HEK293 (cell line): ENCODE data around the gene CDH24.

Source experiments
- CTCF ChIA-PET: fragments of 350-600 bp; formaldehyde crosslinking; extraction: SDS; loops from one replicate; lab custom pipeline; 2021; ENCODE audit warnings: antibody characterized with exemption; lab: Yijun Ruan, JAX
- POLR2A ChIA-PET: fragments of 300-600 bp; formaldehyde crosslinking; extraction: SDS; loops from one replicate; lab custom pipeline; 2020; ENCODE audit warnings: antibody characterized with exemption, inconsistent platforms; lab: Yijun Ruan, JAX
- H3K27ac ChIP-seq: fragments of 200-500 bp; sonication (Bioruptor generic); 2 replicates; pipeline ENCODE4 v1.5.1; 2014; ENCODE audit warnings: low read depth, low read length, control low read depth, inconsistent platforms; ENCODE audit errors: extremely low read depth
- H3K36me3 ChIP-seq, 2 experiments: fragments of 200-500 bp in 1 of 2; sonication (Bioruptor generic) in 1 of 2; 1 replicate in 1 of 2; 2 replicates in 1 of 2; pipeline ENCODE4 v1.5.1; 2014 to 2017; ENCODE audit warnings: inconsistent platforms in 2 of 2, low read length in 2 of 2; ENCODE audit not compliant: control insufficient read depth in 2 of 2, insufficient read depth in 1 of 2
- H3K4me1 ChIP-seq: fragments of 200-500 bp; sonication (Bioruptor generic); 2 replicates; pipeline ENCODE4 v1.5.1; 2014; ENCODE audit warnings: mild to moderate bottlenecking, low read length, inconsistent platforms; ENCODE audit not compliant: control insufficient read depth, insufficient read depth
- H3K4me3 ChIP-seq: 2 replicates; pipeline ENCODE4 v1.5.1; 2011; ENCODE audit warnings: low read depth, mild to moderate bottlenecking, control low read depth, low read length, moderate library complexity
- H3K9me3 ChIP-seq: fragments of 200-500 bp; sonication (Bioruptor generic); 2 replicates; pipeline ENCODE4 v1.5.1; 2014; ENCODE audit warnings: low read depth, low read length, inconsistent platforms; ENCODE audit not compliant: control insufficient read depth, insufficient read depth
- BCL11A ChIP-seq: fragments of 450-650 bp; formaldehyde crosslinking; IDR thresholded peaks from 2 replicates; pipeline ENCODE4 v1.5.1; 2016; ENCODE audit warnings: low read depth, missing biosample characterization, missing genetic modification characterization
- IKZF3 ChIP-seq: fragments of 450-650 bp; IDR thresholded peaks from 2 replicates; pipeline ENCODE4 v1.5.0; 2018; ENCODE audit warnings: missing biosample characterization, mild to moderate bottlenecking, missing genetic modification characterization, moderate library complexity
- SCRT1 ChIP-seq: fragments of 450-650 bp; formaldehyde crosslinking; IDR thresholded peaks from 2 replicates; pipeline ENCODE4 v1.5.1; 2016; ENCODE audit warnings: missing biosample characterization, missing genetic modification characterization, borderline replicate concordance
- SCRT2 ChIP-seq: fragments of 450-650 bp; formaldehyde crosslinking; IDR thresholded peaks from 2 replicates; pipeline ENCODE4 v1.5.1; 2016; ENCODE audit warnings: missing biosample characterization, missing genetic modification characterization
- YY2 ChIP-seq: fragments of 450-650 bp; formaldehyde crosslinking; IDR thresholded peaks from 2 replicates; pipeline ENCODE4 v1.5.1; 2016; ENCODE audit warnings: missing biosample characterization, missing genetic modification characterization
- ZEB2 ChIP-seq: fragments of 450-650 bp; formaldehyde crosslinking; IDR thresholded peaks from 2 replicates; pipeline ENCODE4 v1.5.1; 2016; ENCODE audit warnings: missing biosample characterization, missing genetic modification characterization
- ZNF16 ChIP-seq: fragments of 450-650 bp; formaldehyde crosslinking; IDR thresholded peaks from 2 replicates; pipeline ENCODE4 v1.5.1; 2016; ENCODE audit warnings: low read depth, missing biosample characterization, missing genetic modification characterization
- ZNF184 ChIP-seq: fragments of 450-650 bp; IDR thresholded peaks from 2 replicates; pipeline ENCODE4 v1.5.1; 2018; ENCODE audit warnings: missing biosample characterization, mild to moderate bottlenecking, missing genetic modification characterization
- ZNF2 ChIP-seq: fragments of 450-650 bp; formaldehyde crosslinking; IDR thresholded peaks from 2 replicates; pipeline ENCODE4 v1.5.1; 2016; ENCODE audit warnings: missing biosample characterization, missing genetic modification characterization
- ZNF214 ChIP-seq: fragments of 450-650 bp; formaldehyde crosslinking; IDR thresholded peaks from 2 replicates; pipeline ENCODE4 v1.5.1; 2017; ENCODE audit warnings: missing biosample characterization, mild to moderate bottlenecking, missing genetic modification characterization, borderline replicate concordance
- ZNF266 ChIP-seq: fragments of 450-650 bp; formaldehyde crosslinking; IDR thresholded peaks from 2 replicates; pipeline ENCODE4 v1.5.1; 2016; ENCODE audit warnings: missing biosample characterization, missing genetic modification characterization, low read depth
- ZNF530 ChIP-seq: fragments of 450-650 bp; formaldehyde crosslinking; IDR thresholded peaks from 2 replicates; pipeline ENCODE4 v1.5.1; 2016; ENCODE audit warnings: low read depth, missing biosample characterization, missing genetic modification characterization
- ZNF600 ChIP-seq: fragments of 450-650 bp; formaldehyde crosslinking; IDR thresholded peaks from 2 replicates; pipeline ENCODE4 v1.5.1; 2016; ENCODE audit warnings: missing biosample characterization, missing genetic modification characterization
- ZNF621 ChIP-seq: fragments of 450-650 bp; formaldehyde crosslinking; IDR thresholded peaks from 2 replicates; pipeline ENCODE4 v1.5.1; 2017; ENCODE audit warnings: missing biosample characterization, missing genetic modification characterization
- ZNF623 ChIP-seq: fragments of 450-650 bp; formaldehyde crosslinking; IDR thresholded peaks from 2 replicates; pipeline ENCODE4 v1.5.1; 2016; ENCODE audit warnings: missing biosample characterization, missing genetic modification characterization
- ZNF707 ChIP-seq: fragments of 450-650 bp; formaldehyde crosslinking; IDR thresholded peaks from 2 replicates; pipeline ENCODE4 v1.5.1; 2016; ENCODE audit warnings: missing biosample characterization, missing genetic modification characterization
- ZNF768 ChIP-seq: fragments of 450-650 bp; formaldehyde crosslinking; IDR thresholded peaks from 2 replicates; pipeline ENCODE4 v1.5.1; 2018; ENCODE audit warnings: missing biosample characterization, mild to moderate bottlenecking, missing genetic modification characterization
- TF ChIP-seq, protein P1 (sequence below): fragments of 450-650 bp; formaldehyde crosslinking; IDR thresholded peaks from 2 replicates; pipeline ENCODE4 v1.5.1; 2016; ENCODE audit warnings: missing biosample characterization, missing genetic modification characterization, borderline replicate concordance
- TF ChIP-seq, protein P2 (sequence below): fragments of 450-650 bp; formaldehyde crosslinking; IDR thresholded peaks from 2 replicates; pipeline ENCODE4 v1.5.1; 2016; ENCODE audit warnings: missing biosample characterization, missing genetic modification characterization
- TF ChIP-seq, protein P3 (sequence below): fragments of 450-650 bp; formaldehyde crosslinking; IDR thresholded peaks from 2 replicates; pipeline ENCODE4 v1.5.1; 2016; ENCODE audit warnings: missing biosample characterization, missing genetic modification characterization
- TF ChIP-seq, protein P4 (sequence below): fragments of 450-650 bp; formaldehyde crosslinking; IDR thresholded peaks from 2 replicates; pipeline ENCODE4 v1.5.0; 2017; ENCODE audit warnings: missing biosample characterization, missing genetic modification characterization, borderline replicate concordance
- TF ChIP-seq, protein P5 (sequence below): fragments of 450-650 bp; formaldehyde crosslinking; IDR thresholded peaks from 2 replicates; pipeline ENCODE4 v1.5.1; 2017; ENCODE audit warnings: missing biosample characterization, missing genetic modification characterization

The CDH24 gene

DNA sequence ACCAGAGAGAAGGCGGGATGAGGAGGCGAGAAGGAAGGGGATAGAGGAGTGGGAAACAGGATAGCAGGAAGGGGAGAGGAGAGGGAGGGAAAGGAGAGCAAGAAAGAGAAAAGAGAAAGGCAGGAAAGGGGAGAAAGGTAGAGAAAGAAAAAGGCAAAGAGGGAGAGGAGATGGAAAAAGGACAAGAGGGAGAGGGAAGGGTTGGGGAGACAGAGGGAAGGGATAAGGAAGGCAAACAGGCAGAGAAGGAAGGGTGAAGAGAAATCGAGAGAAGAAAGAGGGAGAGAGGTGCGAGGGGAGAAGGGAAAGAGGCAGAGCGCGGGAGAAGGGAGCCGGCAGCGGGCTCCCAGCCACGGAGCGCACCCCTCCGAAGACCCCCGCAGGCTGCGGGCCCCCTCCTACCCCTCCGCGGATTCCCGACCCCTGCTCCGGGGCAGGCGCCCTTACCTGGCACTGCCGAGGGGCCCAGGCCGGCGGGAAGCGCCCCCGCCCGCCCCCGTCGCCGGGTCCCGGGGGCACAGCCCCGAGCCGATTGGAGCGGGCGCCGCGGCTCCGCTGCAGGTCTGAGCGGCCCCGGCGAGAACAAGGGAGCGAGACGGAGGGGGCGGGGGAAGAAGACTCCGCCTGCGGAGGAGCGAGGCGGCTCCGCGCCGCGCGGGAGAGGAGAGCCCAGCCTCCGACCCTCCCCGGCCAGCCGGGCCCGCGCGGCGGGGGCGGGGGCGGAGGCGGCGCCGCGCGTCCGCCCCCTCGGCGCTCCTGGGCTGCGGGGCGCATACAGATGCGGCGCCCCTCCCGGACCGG, at the start of gene CDH24 (continued):
- TF ChIP-seq, protein P1, sequence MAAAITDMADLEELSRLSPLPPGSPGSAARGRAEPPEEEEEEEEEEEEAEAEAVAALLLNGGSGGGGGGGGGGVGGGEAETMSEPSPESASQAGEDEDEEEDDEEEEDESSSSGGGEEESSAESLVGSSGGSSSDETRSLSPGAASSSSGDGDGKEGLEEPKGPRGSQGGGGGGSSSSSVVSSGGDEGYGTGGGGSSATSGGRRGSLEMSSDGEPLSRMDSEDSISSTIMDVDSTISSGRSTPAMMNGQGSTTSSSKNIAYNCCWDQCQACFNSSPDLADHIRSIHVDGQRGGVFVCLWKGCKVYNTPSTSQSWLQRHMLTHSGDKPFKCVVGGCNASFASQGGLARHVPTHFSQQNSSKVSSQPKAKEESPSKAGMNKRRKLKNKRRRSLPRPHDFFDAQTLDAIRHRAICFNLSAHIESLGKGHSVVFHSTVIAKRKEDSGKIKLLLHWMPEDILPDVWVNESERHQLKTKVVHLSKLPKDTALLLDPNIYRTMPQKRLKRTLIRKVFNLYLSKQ: no peak
- no peak for TF ChIP-seq YY2 (tag by site-specific recombination)

DNA sequence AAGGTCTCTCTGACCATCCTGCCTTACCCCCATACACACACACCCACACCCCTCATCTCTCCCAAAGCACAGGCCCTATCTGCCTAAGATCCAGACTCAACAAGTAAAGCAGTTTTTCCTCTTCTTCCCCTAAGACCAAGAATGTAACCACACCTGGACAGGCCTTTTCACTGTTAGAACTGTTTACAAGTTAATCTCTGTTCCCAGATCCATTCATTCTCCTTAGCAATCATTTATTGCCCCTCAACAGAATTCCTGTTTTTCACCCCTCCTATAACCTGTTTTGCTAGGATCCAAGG, 49.4 kb upstream of the CDH24 start:
- no peaks in the 10 kb centered on the region for H3K9me3 ChIP-seq
- ChIA-PET POLR2A (interaction anchor here (0.5 to 0.6 kb wide), 2 partner anchors 11 to 367 kb away, joined by 3 to 4 read pairs; partner anchors contain the start of genes ACIN1 and C14orf119), CTCF (interaction anchor here (0.7 to 0.9 kb wide), 3 partner anchors 17 to 38 kb away, joined by 3 read pairs; no protein-coding TSS in a partner anchor)
- TF ChIP-seq ZNF621 (tag by site-specific recombination) (no peak), BCL11A (tag by site-specific recombination) (no peak), SCRT2 (tag by site-specific recombination) (peak; percentile 82), ZEB2 (tag by site-specific recombination) (peak; percentile 77), ZNF600 (tag by site-specific recombination) (peak; percentile 36; the same call in 1 of the 2 replicates), ZNF707 (tag by site-specific recombination) (no peak), IKZF3 (tag by site-specific recombination) (peak; percentile 60), SCRT1 (0 out of 2 replicates have a peak, but pooled peaks have one; percentile 66), ZNF214 (tag by site-specific recombination) (no peak)
- TF ChIP-seq, protein P2, sequence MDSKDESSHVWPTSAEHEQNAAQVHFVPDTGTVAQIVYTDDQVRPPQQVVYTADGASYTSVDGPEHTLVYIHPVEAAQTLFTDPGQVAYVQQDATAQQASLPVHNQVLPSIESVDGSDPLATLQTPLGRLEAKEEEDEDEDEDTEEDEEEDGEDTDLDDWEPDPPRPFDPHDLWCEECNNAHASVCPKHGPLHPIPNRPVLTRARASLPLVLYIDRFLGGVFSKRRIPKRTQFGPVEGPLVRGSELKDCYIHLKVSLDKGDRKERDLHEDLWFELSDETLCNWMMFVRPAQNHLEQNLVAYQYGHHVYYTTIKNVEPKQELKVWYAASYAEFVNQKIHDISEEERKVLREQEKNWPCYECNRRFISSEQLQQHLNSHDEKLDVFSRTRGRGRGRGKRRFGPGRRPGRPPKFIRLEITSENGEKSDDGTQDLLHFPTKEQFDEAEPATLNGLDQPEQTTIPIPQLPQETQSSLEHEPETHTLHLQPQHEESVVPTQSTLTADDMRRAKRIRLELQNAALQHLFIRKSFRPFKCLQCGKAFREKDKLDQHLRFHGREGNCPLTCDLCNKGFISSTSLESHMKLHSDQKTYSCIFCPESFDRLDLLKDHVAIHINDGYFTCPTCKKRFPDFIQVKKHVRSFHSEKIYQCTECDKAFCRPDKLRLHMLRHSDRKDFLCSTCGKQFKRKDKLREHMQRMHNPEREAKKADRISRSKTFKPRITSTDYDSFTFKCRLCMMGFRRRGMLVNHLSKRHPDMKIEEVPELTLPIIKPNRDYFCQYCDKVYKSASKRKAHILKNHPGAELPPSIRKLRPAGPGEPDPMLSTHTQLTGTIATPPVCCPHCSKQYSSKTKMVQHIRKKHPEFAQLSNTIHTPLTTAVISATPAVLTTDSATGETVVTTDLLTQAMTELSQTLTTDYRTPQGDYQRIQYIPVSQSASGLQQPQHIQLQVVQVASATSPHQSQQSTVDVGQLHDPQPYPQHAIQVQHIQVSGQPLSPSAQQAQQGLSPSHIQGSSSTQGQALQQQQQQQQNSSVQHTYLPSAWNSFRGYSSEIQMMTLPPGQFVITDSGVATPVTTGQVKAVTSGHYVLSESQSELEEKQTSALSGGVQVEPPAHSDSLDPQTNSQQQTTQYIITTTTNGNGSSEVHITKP (tag by site-specific recombination): 0 out of 2 replicates have a peak, but pooled peaks have one; percentile 23
- no peak overlapping the region for H3K27ac ChIP-seq
- H3K4me3 ChIP-seq: no peak overlapping the region
- H3K36me3 ChIP-seq: no peaks in the 10 kb centered on the region
- H3K4me1 ChIP-seq: peaks cover 4% of the 10 kb centered on the region

DNA sequence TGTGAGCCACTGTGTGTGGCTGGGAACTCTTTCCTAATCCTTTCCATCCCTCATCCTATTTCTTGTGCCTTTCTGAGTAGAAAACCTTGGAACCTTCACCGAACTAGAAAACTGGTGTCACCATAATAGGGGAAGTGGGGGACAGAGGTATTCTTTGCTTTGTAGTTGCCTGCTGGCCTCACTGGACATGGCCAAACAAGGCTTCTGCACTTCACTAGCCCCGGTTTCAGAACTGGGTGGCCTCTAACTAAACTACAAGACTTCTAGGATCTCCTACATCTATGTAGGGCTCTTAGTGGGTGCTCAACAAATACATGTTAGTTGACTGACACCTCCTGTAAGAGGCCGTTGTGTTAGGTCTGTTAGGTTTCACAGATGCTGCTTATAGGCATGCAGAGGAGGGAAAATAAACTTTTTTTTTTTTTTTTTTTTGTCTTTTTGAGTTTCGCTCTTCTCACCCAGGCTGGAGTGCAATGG, 48.1 kb upstream of the CDH24 start:
- CTCF ChIA-PET: no interaction called here
- Histone ChIP-seq H3K9me3 (no peaks in the 10 kb centered on the region), H3K36me3 (no peaks in the 10 kb centered on the region), H3K4me3 (no peak overlapping the region), H3K27ac (no peak overlapping the region), H3K4me1 (peaks cover 4% of the 10 kb centered on the region)
- POLR2A ChIA-PET: no interaction called here
- TF ChIP-seq, protein P3, sequence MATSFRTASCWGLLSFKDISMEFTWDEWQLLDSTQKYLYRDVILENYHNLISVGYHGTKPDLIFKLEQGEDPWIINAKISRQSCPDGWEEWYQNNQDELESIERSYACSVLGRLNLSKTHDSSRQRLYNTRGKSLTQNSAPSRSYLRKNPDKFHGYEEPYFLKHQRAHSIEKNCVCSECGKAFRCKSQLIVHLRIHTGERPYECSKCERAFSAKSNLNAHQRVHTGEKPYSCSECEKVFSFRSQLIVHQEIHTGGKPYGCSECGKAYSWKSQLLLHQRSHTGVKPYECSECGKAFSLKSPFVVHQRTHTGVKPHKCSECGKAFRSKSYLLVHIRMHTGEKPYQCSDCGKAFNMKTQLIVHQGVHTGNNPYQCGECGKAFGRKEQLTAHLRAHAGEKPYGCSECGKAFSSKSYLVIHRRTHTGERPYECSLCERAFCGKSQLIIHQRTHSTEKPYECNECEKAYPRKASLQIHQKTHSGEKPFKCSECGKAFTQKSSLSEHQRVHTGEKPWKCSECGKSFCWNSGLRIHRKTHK (tag by site-specific recombination): no peak
- TF ChIP-seq ZNF768: no peak
- TF ChIP-seq ZNF16: no peak
- TF ChIP-seq ZNF623: no peak
- no peak for TF ChIP-seq ZNF184 (tag by site-specific recombination)
- TF ChIP-seq, protein P4, sequence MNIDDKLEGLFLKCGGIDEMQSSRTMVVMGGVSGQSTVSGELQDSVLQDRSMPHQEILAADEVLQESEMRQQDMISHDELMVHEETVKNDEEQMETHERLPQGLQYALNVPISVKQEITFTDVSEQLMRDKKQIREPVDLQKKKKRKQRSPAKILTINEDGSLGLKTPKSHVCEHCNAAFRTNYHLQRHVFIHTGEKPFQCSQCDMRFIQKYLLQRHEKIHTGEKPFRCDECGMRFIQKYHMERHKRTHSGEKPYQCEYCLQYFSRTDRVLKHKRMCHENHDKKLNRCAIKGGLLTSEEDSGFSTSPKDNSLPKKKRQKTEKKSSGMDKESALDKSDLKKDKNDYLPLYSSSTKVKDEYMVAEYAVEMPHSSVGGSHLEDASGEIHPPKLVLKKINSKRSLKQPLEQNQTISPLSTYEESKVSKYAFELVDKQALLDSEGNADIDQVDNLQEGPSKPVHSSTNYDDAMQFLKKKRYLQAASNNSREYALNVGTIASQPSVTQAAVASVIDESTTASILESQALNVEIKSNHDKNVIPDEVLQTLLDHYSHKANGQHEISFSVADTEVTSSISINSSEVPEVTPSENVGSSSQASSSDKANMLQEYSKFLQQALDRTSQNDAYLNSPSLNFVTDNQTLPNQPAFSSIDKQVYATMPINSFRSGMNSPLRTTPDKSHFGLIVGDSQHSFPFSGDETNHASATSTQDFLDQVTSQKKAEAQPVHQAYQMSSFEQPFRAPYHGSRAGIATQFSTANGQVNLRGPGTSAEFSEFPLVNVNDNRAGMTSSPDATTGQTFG (tag by site-specific recombination): no peak
- no peak for TF ChIP-seq ZNF2 (tag by site-specific recombination)
- TF ChIP-seq, protein P5, sequence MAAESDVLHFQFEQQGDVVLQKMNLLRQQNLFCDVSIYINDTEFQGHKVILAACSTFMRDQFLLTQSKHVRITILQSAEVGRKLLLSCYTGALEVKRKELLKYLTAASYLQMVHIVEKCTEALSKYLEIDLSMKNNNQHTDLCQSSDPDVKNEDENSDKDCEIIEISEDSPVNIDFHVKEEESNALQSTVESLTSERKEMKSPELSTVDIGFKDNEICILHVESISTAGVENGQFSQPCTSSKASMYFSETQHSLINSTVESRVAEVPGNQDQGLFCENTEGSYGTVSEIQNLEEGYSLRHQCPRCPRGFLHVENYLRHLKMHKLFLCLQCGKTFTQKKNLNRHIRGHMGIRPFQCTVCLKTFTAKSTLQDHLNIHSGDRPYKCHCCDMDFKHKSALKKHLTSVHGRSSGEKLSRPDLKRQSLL: no peak
- TF ChIP-seq YY2 (tag by site-specific recombination): no peak
- no peak for TF ChIP-seq ZNF266
- no peak for TF ChIP-seq ZNF530 (tag by site-specific recombination)
